ENCODE measurements around the gene UPP2.

The UPP2 gene

DNA sequence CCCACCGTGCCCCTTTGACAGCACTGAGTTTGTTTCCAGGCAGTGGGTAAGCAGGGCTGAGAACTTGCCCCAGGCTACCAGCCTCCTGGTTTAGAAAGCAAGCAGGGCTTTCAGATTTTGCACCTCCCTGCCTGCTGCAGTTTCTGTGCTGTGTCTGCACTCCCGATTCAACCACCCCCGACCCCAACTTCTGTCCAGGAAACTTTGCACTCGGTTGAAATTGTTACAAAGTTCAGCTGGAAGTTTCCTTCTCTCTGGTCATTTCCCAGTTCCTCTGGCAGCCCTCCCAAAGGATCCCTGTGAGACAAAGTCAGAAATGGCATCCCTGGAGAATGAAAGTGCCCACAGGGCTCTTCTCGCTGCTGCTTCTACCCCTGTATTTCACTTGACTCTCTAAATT, 12.4 kb upstream of the UPP2 start:
- no peak for DNase-seq (ENCODE audit: extremely low read depth, insufficient read length)
- Histone ChIP-seq H3K27me3 (replicated peaks; ENCODE audit: control insufficient read depth, insufficient read depth, low read length) (no peaks in the 10 kb centered on the region), H3K36me3 (ENCODE audit: control insufficient read depth, insufficient read depth, low read length) (no peaks in the 10 kb centered on the region), H3K4me3 (replicated peaks; ENCODE audit: low read depth, low read length) (no peak overlapping the region)
- no peak for TF ChIP-seq CTCF (IDR thresholded peaks at IDR 0.05; ENCODE audit: insufficient read depth, low read length, poor library complexity, severe bottlenecking)

GRCh38 chr2:158091647-158092046, 10.0 kb upstream of the UPP2 start:
- no peak for TF ChIP-seq CTCF (IDR thresholded peaks at IDR 0.05; ENCODE audit: insufficient read depth, low read length, poor library complexity, severe bottlenecking)
- Histone ChIP-seq H3K4me3 (replicated peaks; ENCODE audit: low read depth, low read length) (no peak overlapping the region), H3K36me3 (ENCODE audit: control insufficient read depth, insufficient read depth, low read length) (no peaks in the 10 kb centered on the region), H3K27me3 (replicated peaks; ENCODE audit: control insufficient read depth, insufficient read depth, low read length) (no peaks in the 10 kb centered on the region; the same call in 1 of the 2 replicates)
- no peak for DNase-seq (ENCODE audit: extremely low read depth, insufficient read length)

GRCh38 chr2:158094487-158095092, 7.1 kb upstream of the UPP2 start:
- no peaks in the 10 kb centered on the region for H3K36me3 ChIP-seq (ENCODE audit: control insufficient read depth, insufficient read depth, low read length)
- no peak for TF ChIP-seq CTCF (IDR thresholded peaks at IDR 0.05; ENCODE audit: insufficient read depth, low read length, poor library complexity, severe bottlenecking)
- no peak overlapping the region for H3K4me3 ChIP-seq (replicated peaks; ENCODE audit: low read depth, low read length)
- DNase-seq (ENCODE audit: extremely low read depth, insufficient read length): no peak
- no peaks in the 10 kb centered on the region; the same call in 1 of the 2 replicates for H3K27me3 ChIP-seq (replicated peaks; ENCODE audit: control insufficient read depth, insufficient read depth, low read length)

DNA sequence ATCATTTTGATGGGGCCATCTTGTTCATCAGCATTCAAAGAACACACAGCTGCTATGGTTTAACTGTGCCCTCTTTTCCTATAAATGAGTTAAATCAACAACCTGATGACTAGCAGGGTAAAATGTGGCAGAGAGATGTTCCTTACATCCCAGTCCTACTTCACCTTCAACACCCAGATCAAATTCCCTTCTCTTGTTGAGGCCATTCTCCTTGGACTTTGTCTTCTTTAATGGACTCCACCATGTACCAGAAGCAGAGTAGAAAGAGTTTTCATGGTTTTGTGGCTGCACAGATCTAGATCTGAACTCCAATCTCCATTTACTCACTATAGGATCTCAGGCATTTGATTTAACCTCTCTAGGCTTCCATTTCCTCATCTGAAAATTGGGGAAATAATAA, 6.4 kb upstream of the UPP2 start:
- Histone ChIP-seq H3K36me3 (ENCODE audit: control insufficient read depth, insufficient read depth, low read length) (no peaks in the 10 kb centered on the region), H3K27me3 (replicated peaks; ENCODE audit: control insufficient read depth, insufficient read depth, low read length) (no peaks in the 10 kb centered on the region; the same call in 1 of the 2 replicates), H3K4me3 (replicated peaks; ENCODE audit: low read depth, low read length) (no peak overlapping the region)
- no peak for TF ChIP-seq CTCF (IDR thresholded peaks at IDR 0.05; ENCODE audit: insufficient read depth, low read length, poor library complexity, severe bottlenecking)
- no peak for DNase-seq (ENCODE audit: extremely low read depth, insufficient read length)

- no peaks in the 10 kb centered on the region; the same call in 1 of the 2 replicates for H3K27me3 ChIP-seq (replicated peaks; ENCODE audit: control insufficient read depth, insufficient read depth, low read length)
- no peak overlapping the region for H3K4me3 ChIP-seq (replicated peaks; ENCODE audit: low read depth, low read length)
- H3K36me3 ChIP-seq (ENCODE audit: control insufficient read depth, insufficient read depth, low read length): no peaks in the 10 kb centered on the region
- no peak for DNase-seq (ENCODE audit: extremely low read depth, insufficient read length)
- TF ChIP-seq CTCF (IDR thresholded peaks at IDR 0.05; ENCODE audit: insufficient read depth, low read length, poor library complexity, severe bottlenecking): no peak
Measured at GRCh38 chr2:158095912-158096311, 5.8 kb upstream of the UPP2 start.

DNA sequence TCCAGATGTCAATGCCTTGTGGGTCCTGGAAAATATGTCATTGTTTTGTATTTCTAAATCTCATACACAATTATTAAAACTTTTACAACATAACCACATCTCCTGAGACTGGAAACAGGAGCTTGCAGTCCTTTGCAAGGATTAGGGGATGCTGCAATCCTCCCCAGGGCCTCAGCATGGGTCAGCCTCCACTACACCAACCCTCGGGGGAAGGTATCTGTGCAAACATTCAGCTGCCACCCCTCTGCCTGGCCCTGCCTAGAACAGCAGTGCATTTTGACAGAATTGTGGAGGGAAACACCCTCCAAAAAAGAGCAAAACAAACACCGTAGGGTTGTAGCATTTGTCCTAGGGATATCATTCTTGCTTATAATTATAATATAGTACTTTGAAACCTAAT, 4.2 kb upstream of the UPP2 start:
- no peak for DNase-seq (ENCODE audit: extremely low read depth, insufficient read length)
- no peak overlapping the region for H3K4me3 ChIP-seq (replicated peaks; ENCODE audit: low read depth, low read length)
- no peak for TF ChIP-seq CTCF (IDR thresholded peaks at IDR 0.05; ENCODE audit: insufficient read depth, low read length, poor library complexity, severe bottlenecking)
- H3K27me3 ChIP-seq (replicated peaks; ENCODE audit: control insufficient read depth, insufficient read depth, low read length): no peaks in the 10 kb centered on the region; the same call in 1 of the 2 replicates
- no peaks in the 10 kb centered on the region for H3K36me3 ChIP-seq (ENCODE audit: control insufficient read depth, insufficient read depth, low read length)
